KMS-11 (cell line): ENCODE data around the gene MYO1G.

ENCODE experiments used
- H2AFZ ChIP-seq: fragments of 200-600 bp; sonication (generic); 2 replicates; pipeline ENCODE4 v1.6.1; 2016; ENCODE audit warnings: antibody characterized with exemption, mixed run types, low read depth
- H3K27ac ChIP-seq: fragments of 200-600 bp; sonication (generic); 2 replicates; pipeline ENCODE4 v1.6.1; 2016; ENCODE audit warnings: mild to moderate bottlenecking, mixed run types
- H3K27me3 ChIP-seq: fragments of 200-600 bp; sonication (generic); 2 replicates; pipeline ENCODE4 v1.6.1; 2017; ENCODE audit warnings: mild to moderate bottlenecking, low read depth, mixed run types, moderate library complexity; ENCODE audit not compliant: insufficient read depth
- H3K36me3 ChIP-seq: fragments of 200-600 bp; sonication (generic); 2 replicates; pipeline ENCODE4 v1.6.1; 2017; ENCODE audit warnings: mild to moderate bottlenecking, mixed run types; ENCODE audit not compliant: insufficient read depth
- H3K4me1 ChIP-seq: fragments of 200-600 bp; sonication (generic); 2 replicates; pipeline ENCODE4 v1.6.1; 2016; ENCODE audit warnings: mild to moderate bottlenecking, low read depth, mixed run types; ENCODE audit not compliant: poor library complexity, severe bottlenecking
- H3K4me2 ChIP-seq: fragments of 200-600 bp; sonication (generic); 2 replicates; pipeline ENCODE4 v1.7.0; 2016; ENCODE audit warnings: mild to moderate bottlenecking, mixed run types
- H3K4me3 ChIP-seq: fragments of 200-600 bp; sonication (generic); IDR thresholded peaks from 2 replicates; pipeline ENCODE4 v1.6.1; 2017; ENCODE audit warnings: low read depth, low read length, mixed read lengths; ENCODE audit not compliant: insufficient read depth
- H3K79me2 ChIP-seq: fragments of 200-600 bp; sonication (generic); 2 replicates; pipeline ENCODE4 v1.6.1; 2016; ENCODE audit warnings: low read depth, mixed run types; ENCODE audit not compliant: insufficient read depth
- H3K9ac ChIP-seq: fragments of 200-600 bp; sonication (generic); 2 replicates; pipeline ENCODE4 v1.6.1; 2016; ENCODE audit warnings: mild to moderate bottlenecking, mixed run types
- H4K20me1 ChIP-seq: fragments of 200-600 bp; sonication (generic); 2 replicates; pipeline ENCODE4 v1.6.1; 2016; ENCODE audit warnings: mild to moderate bottlenecking, mixed run types; ENCODE audit not compliant: insufficient read depth
- CTCF ChIP-seq: fragments of 200-600 bp; sonication (generic); conservative IDR thresholded peaks from 2 replicates; pipeline ENCODE4 v1.6.1; 2017; ENCODE audit warnings: low read depth, mild to moderate bottlenecking, antibody characterized with exemption, low read length, moderate library complexity, mixed read lengths

MYO1G gene

GRCh38 chr7:44920119-44920518, 58.7 kb downstream of the MYO1G start:
- Histone ChIP-seq H3K36me3 (no peaks in the 10 kb centered on the region), H3K4me3 (no peak overlapping the region), H4K20me1 (no peaks in the 10 kb centered on the region), H3K79me2 (no peaks in the 10 kb centered on the region), H3K4me1 (no peaks in the 10 kb centered on the region), H2AFZ (no peak overlapping the region), H3K9ac (no peak overlapping the region), H3K27ac (no peak overlapping the region), H3K27me3 (no peaks in the 10 kb centered on the region), H3K4me2 (no peak overlapping the region)
- no peak for TF ChIP-seq CTCF

- Histone ChIP-seq H3K9ac (no peak overlapping the region), H4K20me1 (no peaks in the 10 kb centered on the region), H3K4me1 (no peaks in the 10 kb centered on the region), H3K79me2 (no peaks in the 10 kb centered on the region), H2AFZ (no peak overlapping the region), H3K36me3 (no peaks in the 10 kb centered on the region), H3K4me2 (no peak overlapping the region), H3K27ac (no peak overlapping the region), H3K27me3 (no peaks in the 10 kb centered on the region), H3K4me3 (no peak overlapping the region)
- TF ChIP-seq CTCF = no peak
Observed at GRCh38 chr7:44918029-44918428, 60.8 kb downstream of the MYO1G start.

- Histone ChIP-seq H3K4me2 (no peak overlapping the region), H3K36me3 (no peaks in the 10 kb centered on the region), H3K9ac (no peak overlapping the region), H3K27me3 (no peaks in the 10 kb centered on the region), H3K4me3 (no peak overlapping the region), H3K27ac (no peak overlapping the region), H4K20me1 (no peaks in the 10 kb centered on the region), H3K4me1 (no peaks in the 10 kb centered on the region), H3K79me2 (no peaks in the 10 kb centered on the region), H2AFZ (no peak overlapping the region)
- TF ChIP-seq CTCF = no peak
Observed at GRCh38 chr7:44917465-44917864, 61.4 kb downstream of the MYO1G start.

- H3K4me2 ChIP-seq = no peak overlapping the region
- H3K27ac ChIP-seq = no peak overlapping the region
- H3K27me3 ChIP-seq = no peaks in the 10 kb centered on the region
- no peak for TF ChIP-seq CTCF
- H3K36me3 ChIP-seq = no peaks in the 10 kb centered on the region
- no peaks in the 10 kb centered on the region for H3K79me2 ChIP-seq
- no peak overlapping the region for H2AFZ ChIP-seq
- no peak overlapping the region for H3K9ac ChIP-seq
- no peaks in the 10 kb centered on the region for H3K4me1 ChIP-seq
- no peak overlapping the region for H3K4me3 ChIP-seq
- no peaks in the 10 kb centered on the region for H4K20me1 ChIP-seq
Observed at GRCh38 chr7:44914992-44915607, 63.7 kb downstream of the MYO1G start.
